ENCODE results near the gene PARP16.

The PARP16 gene, protein sequence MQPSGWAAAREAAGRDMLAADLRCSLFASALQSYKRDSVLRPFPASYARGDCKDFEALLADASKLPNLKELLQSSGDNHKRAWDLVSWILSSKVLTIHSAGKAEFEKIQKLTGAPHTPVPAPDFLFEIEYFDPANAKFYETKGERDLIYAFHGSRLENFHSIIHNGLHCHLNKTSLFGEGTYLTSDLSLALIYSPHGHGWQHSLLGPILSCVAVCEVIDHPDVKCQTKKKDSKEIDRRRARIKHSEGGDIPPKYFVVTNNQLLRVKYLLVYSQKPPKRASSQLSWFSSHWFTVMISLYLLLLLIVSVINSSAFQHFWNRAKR

DNA sequence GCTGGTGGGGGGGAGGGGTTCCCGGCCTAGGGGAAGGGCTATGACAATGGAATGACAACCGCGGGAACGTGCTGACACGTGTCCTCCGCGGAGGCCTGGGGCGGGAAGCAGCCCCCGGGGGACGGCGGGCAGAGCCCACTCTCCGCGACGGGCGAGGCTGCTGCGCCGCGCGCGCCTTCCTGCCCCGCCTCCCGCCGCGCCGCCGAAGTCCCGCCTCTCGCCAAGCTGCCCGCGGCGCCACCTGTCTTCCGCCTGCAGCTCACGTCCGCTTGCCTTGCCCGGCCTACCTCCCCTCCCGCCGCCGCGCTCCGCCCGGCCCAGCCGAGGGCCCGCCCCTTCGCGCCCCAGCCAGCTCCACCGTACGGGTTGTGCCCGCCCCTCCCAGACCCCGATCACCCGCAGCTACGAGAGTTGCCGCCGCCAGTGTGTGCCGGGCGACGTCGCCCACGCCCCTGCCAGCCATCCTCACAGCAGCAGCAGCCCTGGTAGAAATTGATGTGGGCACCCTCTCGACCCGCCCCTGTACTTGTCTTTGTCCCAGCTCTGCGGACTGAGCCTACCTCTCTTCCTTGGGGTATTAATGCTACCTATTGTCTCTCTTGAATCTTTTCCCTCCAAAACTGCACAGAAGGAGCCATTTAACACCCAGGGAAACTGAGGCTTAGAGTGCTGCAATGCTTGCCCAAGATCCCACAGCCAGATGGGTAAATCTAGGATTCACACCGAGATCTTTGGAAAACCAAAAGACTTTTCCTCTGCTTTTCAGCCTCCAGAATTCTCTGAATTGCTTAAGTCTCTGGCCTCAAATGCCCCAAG lies at the start of gene PARP16:
Gene PARP16 (minus strand): TSS at position 180 of the 816 bp plus-strand sequence. CDS start 457 bp downstream, outside the sequence.
- Mint-ChIP-seq H3K27ac (peak within 1 kb of the TSS; percentile 86), H3K27me3 (no peaks in the 10 kb centered on the region), H3K4me1 (ENCODE audit: low read depth) (peaks cover 45% of the 10 kb centered on the region), H3K36me3 (peaks cover 11% of the 10 kb centered on the region), H3K4me3 (peak within 1 kb of the TSS; percentile 90), H3K9me3 (ENCODE audit: low read depth) (no peaks in the 10 kb centered on the region)

DNA sequence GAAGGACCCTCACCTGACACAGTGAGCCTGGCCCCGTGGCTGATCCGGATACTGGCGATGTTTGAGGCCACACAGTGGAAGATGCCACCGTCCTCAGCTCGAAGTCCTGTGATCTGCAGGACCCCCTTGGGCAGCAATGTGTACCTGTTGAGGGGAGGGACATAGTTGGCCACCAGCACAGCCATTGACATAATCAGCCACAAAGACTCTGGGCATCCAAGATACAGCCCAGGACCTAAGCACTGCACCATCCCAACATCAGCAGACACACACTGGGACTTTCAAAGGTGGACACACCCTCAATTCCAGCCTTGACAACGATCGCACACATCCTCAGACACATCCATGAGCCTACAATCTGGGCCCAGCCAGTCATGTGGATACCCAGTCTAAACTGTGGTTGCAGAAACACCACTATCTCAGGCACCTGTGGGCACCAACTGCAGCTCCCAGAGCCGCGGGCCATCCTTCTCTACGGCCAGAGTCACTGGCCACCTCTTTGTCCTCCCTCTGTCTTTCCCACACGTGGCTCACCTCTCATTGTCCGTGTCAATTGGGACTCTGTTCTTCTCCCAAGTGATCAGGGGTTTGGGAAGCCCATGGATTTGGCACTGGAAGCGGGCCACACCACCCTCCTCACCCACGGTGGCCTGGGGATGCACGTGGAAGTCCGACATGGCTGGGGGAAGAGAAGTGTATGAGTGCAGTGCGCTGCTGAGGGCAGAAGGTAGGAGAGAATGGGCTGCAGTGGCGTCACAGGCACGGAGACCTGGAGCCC lies 48.8 kb upstream of the PARP16 start:
- no peak overlapping the region for H3K27ac Mint-ChIP-seq
- H3K27me3 Mint-ChIP-seq, result peaks cover 3% of the 10 kb centered on the region
- H3K4me1 Mint-ChIP-seq (ENCODE audit: low read depth), result peaks cover 2% of the 10 kb centered on the region
- no peaks in the 10 kb centered on the region for H3K9me3 Mint-ChIP-seq (ENCODE audit: low read depth)
- H3K4me3 Mint-ChIP-seq, result no peak overlapping the region
- H3K36me3 Mint-ChIP-seq, result no peaks in the 10 kb centered on the region

DNA sequence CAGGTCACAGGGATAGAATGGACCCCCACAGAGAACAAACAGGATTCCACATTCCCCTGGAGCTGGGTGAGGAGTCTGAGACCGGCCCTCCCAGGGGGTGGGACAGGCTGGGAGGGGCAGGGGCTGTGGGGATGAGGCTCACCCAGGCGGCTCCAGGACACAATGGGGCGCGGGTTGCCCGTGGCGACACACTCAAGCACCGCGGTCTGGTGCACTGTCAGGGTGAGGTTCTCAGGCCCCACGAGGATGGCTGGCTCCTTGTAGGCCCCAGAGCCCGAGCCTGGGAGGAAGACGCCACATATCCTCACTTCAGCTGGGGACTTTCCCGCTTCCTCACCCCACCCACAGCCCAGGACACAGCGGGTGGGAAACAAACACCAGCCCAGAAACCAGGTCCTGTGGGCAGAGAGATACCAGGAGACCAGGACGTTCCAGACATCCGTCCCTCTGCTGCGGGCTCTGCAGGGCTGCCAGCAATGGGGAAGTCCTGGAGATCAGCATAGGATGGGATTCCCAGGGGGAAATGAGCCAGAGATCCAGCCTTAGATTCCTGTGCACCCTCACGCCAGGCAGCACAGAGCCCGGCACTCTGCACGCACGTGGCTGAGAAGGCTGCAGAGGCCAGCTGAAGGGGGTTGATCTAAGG lies 48.0 kb upstream of the PARP16 start:
- Mint-ChIP-seq H3K4me1 (ENCODE audit: low read depth) (peaks cover 1% of the 10 kb centered on the region), H3K27me3 (peaks cover 2% of the 10 kb centered on the region), H3K36me3 (no peaks in the 10 kb centered on the region), H3K4me3 (no peak overlapping the region), H3K27ac (no peak overlapping the region), H3K9me3 (ENCODE audit: low read depth) (no peaks in the 10 kb centered on the region)

DNA sequence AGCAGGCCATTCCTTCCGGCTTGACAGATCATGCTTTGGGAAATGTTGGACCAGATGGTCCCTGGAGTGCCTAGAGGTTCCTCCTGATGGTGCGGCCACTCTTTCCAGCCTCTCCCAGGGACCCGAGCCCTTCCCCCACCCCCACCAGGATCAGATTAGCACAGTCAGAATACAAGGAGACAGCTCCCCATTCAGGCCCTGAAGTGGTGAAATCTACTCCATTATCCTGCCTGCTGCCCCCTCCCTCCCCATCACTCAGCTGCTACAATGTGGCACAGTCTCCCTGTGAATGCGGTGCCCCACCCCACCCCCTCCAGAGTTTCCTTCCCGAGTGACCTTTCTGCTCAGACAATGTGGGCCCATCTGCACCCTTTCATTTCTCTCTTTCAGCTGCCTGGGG lies 47.2 kb upstream of the PARP16 start:
- H3K27me3 Mint-ChIP-seq, result no peaks in the 10 kb centered on the region
- no peaks in the 10 kb centered on the region for H3K4me1 Mint-ChIP-seq (ENCODE audit: low read depth)
- no peaks in the 10 kb centered on the region for H3K9me3 Mint-ChIP-seq (ENCODE audit: low read depth)
- H3K36me3 Mint-ChIP-seq, result no peaks in the 10 kb centered on the region
- no peak overlapping the region for H3K4me3 Mint-ChIP-seq
- no peak overlapping the region for H3K27ac Mint-ChIP-seq

DNA sequence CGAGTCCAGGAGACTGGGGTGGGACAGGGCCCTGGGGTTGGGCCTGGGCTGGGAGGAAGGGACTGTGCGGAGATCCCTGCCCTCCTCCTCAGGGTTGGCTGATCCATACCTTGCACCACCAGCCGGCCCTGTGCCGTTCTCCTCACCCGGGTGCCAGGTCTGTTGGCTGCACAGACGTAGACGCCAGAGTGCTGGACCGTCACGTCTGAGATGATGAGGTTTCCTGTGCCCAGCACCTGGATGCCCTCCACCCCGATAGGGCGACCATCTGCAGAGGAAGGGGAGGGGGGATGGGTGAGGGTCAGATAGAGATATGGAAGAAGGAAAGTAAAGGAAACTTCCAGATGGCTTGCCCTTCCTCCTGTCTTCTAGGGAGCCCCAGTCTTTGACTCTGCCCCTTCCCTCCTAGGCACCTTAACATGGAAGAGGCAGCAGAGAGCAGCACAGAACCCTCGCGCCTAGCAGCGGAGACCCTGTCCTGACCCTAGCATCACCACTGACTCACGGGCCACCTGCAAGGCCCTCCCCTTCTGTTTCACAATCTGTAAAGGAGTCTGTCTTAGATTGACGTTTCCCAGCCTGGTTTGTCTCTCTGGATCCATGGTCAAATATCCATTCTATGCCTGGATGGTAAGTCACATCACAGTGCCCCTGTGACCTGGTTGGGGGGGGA lies 46.6 kb upstream of the PARP16 start:
- H3K4me3 Mint-ChIP-seq, result no peak overlapping the region
- H3K36me3 Mint-ChIP-seq, result no peaks in the 10 kb centered on the region
- no peaks in the 10 kb centered on the region for H3K9me3 Mint-ChIP-seq (ENCODE audit: low read depth)
- no peak overlapping the region for H3K27ac Mint-ChIP-seq
- H3K27me3 Mint-ChIP-seq, result no peaks in the 10 kb centered on the region
- H3K4me1 Mint-ChIP-seq (ENCODE audit: low read depth), result no peaks in the 10 kb centered on the region

DNA sequence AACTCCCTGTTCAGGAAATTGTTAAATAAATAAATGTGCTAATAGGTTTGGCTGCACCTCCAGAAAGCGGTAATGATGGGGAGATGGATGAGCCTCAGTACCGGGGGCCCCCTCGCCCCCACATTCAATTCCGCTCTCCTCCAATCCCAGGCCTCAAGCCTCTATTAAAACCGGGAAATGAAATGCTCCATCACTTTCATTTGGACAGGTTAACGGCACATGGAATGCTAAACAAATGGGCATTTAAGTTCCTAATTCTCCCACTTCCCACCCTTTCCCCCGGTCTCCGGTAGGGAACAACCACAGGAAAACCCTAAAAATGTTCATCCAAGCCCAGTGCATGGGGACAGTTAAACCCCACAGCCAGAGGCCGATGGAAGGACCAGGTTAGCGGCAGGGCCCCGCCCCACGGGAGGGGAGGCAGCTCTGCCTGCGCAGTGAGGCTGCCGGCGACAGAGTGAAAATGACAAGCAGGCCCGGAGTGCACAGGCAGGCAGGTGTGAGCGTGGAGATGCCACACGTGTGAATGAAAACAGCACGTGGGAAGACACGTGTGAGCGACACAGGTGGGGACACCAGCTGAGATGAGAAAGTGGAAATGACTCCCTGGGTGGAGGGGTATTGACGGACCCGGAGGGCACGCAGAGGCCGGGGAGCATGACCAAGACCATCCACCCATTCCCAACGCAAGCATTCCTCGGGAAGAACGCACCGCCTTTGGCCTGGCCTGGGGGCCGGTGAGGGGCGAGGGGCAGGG lies 45.9 kb upstream of the PARP16 start:
- H3K4me1 Mint-ChIP-seq (ENCODE audit: low read depth), result no peaks in the 10 kb centered on the region
- H3K9me3 Mint-ChIP-seq (ENCODE audit: low read depth), result no peaks in the 10 kb centered on the region
- no peaks in the 10 kb centered on the region for H3K36me3 Mint-ChIP-seq
- no peak overlapping the region for H3K4me3 Mint-ChIP-seq
- no peak overlapping the region for H3K27ac Mint-ChIP-seq
- peaks cover 2% of the 10 kb centered on the region for H3K27me3 Mint-ChIP-seq

DNA sequence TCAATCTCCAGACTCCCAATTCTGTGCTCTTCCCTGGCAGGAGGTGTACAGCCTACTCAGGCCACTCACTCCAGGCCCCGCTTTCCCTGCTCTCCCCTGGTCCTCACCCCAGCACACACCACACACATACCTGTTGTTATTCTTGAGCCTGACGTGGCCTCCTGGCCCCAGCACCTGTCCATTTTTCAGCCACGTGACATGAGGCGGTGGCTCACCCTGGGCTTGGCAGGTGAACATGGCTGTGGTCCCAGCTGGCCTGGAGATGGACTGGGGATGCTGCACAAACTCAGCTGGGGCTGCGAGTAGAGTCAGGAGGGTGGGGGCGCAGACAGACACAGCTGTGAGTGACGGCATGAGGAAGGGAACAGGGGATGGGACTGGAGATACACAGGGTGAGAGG lies 45.1 kb upstream of the PARP16 start:
- no peak overlapping the region for H3K27ac Mint-ChIP-seq
- H3K36me3 Mint-ChIP-seq, result no peaks in the 10 kb centered on the region
- H3K27me3 Mint-ChIP-seq, result peaks cover 2% of the 10 kb centered on the region
- H3K4me3 Mint-ChIP-seq, result no peak overlapping the region
- H3K9me3 Mint-ChIP-seq (ENCODE audit: low read depth), result no peaks in the 10 kb centered on the region
- H3K4me1 Mint-ChIP-seq (ENCODE audit: low read depth), result no peaks in the 10 kb centered on the region

DNA sequence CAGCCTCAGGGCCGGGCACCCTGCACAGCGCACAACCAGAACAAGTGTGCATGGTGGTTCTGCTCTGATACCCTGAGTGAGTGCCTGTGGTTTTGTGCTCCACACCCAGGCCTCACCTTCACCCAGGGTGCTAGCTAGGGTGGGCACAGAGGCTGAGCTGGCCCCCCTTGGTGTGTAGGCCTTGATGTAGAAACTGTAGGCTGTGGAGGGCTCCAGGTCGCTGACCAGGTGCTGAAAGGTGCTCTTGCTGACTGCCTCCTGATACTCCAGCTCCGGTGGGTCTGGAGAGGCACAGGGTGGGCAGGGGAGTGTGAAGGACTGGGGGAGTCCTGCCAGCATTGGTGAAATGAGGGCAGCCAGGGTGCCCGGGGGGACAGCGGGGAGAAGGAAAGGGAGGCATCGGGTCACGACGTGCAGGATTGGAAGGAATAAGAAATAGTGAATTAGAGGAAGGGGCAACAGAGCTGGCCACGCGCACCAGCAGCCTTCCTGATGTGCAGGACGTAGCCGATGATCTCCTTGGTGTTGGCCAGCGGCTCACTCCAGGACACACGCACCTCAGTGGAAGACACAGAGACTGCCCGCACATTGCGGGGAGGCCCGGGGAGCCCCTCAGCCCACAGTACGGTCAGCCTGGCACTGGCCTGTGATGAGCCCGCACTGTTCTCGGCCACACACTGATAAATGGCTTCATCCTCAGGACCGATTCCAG lies 44.4 kb upstream of the PARP16 start:
- Mint-ChIP-seq H3K4me3 (no peak overlapping the region), H3K27ac (no peak overlapping the region), H3K36me3 (no peaks in the 10 kb centered on the region), H3K4me1 (ENCODE audit: low read depth) (no peaks in the 10 kb centered on the region), H3K27me3 (peaks cover 2% of the 10 kb centered on the region), H3K9me3 (ENCODE audit: low read depth) (no peaks in the 10 kb centered on the region)

DNA sequence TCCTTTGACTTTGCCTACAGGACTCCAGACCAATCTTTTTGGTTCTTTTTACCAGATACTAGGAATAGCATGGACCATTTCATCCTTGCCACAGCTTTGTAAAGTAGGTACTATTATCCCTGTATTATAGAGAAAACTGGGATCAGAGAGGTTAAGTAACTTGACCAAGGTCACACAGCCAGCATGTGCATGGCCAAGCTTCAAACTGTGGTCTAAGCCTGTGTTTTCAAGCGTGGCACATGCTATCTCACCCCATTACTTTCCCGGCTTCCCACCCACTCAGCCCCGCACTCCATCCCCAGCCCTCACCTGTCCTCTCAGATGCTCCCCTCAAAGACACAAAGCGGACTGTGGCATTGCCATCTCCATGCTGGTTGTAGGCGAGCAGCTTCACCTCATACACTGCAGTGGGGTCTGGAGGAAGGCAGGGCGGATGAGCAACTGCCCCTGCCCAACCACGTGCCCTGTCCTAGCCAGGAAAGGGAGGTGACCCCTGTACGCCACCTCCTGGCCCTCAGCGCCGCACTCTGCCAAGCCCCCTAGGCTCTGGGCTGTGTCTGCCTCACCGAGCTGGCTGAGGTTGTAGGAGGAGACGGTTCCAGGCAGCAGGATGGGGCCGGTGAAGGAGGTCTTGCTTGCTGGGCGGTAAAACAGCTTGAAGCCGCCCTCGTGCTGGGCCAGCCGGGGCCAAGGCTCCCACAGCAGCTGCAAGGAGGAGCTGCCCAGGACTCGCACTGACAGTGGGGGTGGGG lies 43.5 kb upstream of the PARP16 start:
- H3K27me3 Mint-ChIP-seq, result peaks cover 2% of the 10 kb centered on the region
- no peaks in the 10 kb centered on the region for H3K4me1 Mint-ChIP-seq (ENCODE audit: low read depth)
- H3K36me3 Mint-ChIP-seq, result no peaks in the 10 kb centered on the region
- no peaks in the 10 kb centered on the region for H3K9me3 Mint-ChIP-seq (ENCODE audit: low read depth)
- H3K27ac Mint-ChIP-seq, result no peak overlapping the region
- H3K4me3 Mint-ChIP-seq, result no peak overlapping the region

DNA sequence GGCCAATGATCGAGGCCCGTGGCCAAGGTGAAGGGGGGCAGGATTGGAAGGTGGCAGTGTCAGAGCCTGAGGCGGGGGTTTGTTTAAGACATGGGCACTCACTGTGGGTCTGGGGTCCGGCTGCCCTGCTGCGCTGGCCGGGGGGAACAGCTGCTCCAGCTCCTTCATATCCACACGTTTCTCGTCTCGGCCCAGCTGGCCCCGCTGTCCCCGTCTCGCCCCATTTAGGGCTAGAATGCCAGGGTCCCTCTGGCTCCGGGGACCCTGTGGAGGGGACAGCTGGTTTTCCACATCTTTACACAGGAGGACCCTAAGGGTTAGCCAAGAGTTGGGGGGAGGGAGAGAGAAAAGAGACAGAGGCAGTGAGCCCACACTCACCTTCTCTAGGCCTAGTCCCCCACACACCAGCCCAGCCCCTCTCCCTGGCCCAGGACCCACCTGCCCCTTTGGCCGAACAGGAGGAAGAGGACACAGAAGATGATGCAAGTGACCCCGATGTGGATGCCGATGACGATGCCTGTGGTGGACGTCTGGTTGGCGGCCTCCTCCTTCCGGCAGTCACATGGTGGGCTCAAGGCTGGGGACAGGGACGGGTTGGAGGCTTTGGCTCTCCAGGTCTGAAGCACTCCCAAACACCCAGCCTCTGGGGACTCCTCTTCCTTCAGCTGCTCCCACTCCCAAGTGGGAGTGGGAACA lies 42.8 kb upstream of the PARP16 start:
- no peak overlapping the region for H3K27ac Mint-ChIP-seq
- no peaks in the 10 kb centered on the region for H3K36me3 Mint-ChIP-seq
- no peak overlapping the region for H3K4me3 Mint-ChIP-seq
- H3K4me1 Mint-ChIP-seq (ENCODE audit: low read depth), result no peaks in the 10 kb centered on the region
- no peaks in the 10 kb centered on the region for H3K9me3 Mint-ChIP-seq (ENCODE audit: low read depth)
- peaks cover 2% of the 10 kb centered on the region for H3K27me3 Mint-ChIP-seq

DNA sequence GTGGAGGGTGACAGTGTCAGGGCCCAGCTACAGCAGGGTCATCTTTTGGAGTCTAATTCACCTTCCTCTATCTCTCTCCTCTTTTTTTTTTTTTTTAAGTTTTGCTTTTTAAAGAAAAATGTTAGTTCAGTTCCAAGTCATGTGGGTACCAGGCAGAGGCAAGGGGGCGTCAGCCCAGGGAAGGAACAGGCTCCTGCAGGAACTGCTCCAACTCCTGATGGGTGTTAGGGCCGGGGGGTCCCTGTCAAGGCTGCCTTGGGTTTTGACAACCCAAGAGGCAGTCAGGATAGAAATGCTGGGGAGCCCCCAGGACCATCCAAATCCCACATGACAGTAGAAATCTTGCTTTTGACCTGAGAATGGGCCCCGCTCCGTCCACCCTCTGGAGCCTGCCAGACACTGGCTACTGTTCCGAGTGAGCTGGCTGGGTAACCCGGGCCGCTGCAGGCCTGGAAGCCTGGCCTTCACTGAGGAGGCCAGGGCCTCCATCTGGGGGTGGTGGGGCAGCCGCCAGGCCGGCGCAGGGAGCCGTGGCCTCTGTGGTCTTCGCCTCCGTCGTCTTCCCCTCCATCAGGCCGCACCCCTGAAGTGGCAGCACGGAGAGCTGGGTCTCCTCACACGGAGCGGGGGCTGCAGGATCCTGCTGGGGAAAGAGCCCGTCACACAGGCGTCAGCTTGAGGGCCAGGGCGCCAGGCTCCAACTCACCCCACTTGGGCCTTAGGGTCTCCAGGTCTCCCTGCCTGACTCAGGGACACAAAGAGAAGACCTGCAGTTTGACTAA lies 42.0 kb upstream of the PARP16 start:
- H3K27me3 Mint-ChIP-seq, result peaks cover 2% of the 10 kb centered on the region
- H3K4me1 Mint-ChIP-seq (ENCODE audit: low read depth), result no peaks in the 10 kb centered on the region
- H3K9me3 Mint-ChIP-seq (ENCODE audit: low read depth), result no peaks in the 10 kb centered on the region
- H3K27ac Mint-ChIP-seq, result no peak overlapping the region
- no peak overlapping the region for H3K4me3 Mint-ChIP-seq
- no peaks in the 10 kb centered on the region for H3K36me3 Mint-ChIP-seq

Data from activated naive CD8-positive, alpha-beta T cell (primary cell).